ENCODE data around the gene KLHDC3. TPM values are rescaled to one million over a fixed set of nuclear protein-coding genes. Genes with fewer than 3 reads are reported as not detected.
A peak's percentile ranks its signal among the peaks of the same experiment; 100 is the strongest.

KLHDC3 gene
- total and polyA plus RNA-seq, 2 of the 13 experiments (the other 11 are each of a cell fraction or from before 2014, with no cell fraction given), result 78.3 to 91.5 TPM

DNA sequence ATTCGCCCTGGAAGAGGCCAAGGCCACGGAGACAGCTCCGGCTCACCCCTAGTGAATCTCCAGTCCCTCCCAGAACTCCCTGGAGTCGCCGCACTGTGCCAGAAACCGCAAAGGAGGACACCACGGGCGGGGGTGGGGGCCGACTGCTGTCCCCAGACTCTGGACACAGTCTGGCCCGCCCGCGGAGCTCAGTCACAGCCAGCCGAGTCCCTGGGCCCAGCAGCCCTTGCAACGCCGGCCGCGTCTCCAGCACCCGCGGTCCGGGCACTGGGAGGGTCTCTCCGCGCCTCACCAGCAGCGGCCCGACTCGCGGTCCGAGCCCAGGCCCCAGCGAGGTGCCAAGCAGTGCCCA, 35.6 kb upstream of the KLHDC3 start:
- Histone ChIP-seq H3K9ac (ENCODE audit: insufficient read depth, low read depth, low read length) (peak overlapping the region; percentile 87), H4K20me1 (ENCODE audit: insufficient read depth, low read length) (no peaks in the 10 kb centered on the region), H3K36me3 (replicated peaks in 1 of 2; ENCODE audit: control insufficient read depth in 1 of 2, insufficient read depth in 2 of 2, low read length in 2 of 2) (no peaks in the 10 kb centered on the region), H3K27me3 (ENCODE audit: control insufficient read depth in 1 of 2, insufficient read depth in 2 of 2, low read length in 2 of 2) (no peaks in the 10 kb centered on the region; a peak in 1 of 5 replicates), H2AFZ (ENCODE audit: low read length) (no peak overlapping the region), H3K27ac (ENCODE audit: extremely low read length, insufficient read depth, low read length) (peak overlapping the region; percentile 73), H3K79me2 (ENCODE audit: insufficient read depth, low read length) (peaks cover 10% of the 10 kb centered on the region), H3K4me3 (replicated peaks in 1 of 3; ENCODE audit: insufficient read depth in 1 of 3, low read depth in 2 of 3, low read length in 3 of 3) (peak overlapping the region; percentile 79 to 96 (median 95)), H3K9me3 (ENCODE audit: low read length) (no peaks in the 10 kb centered on the region), H3K4me2 (ENCODE audit: low read depth, low read length) (peak overlapping the region; percentile 97), H3K4me1 (ENCODE audit: insufficient read depth, low read length) (peaks cover 40% of the 10 kb centered on the region)
- ChIA-PET CTCF (ENCODE audit: low intra/inter-chr PET ratio, low total read pairs) (no interaction called here), POLR2A (interaction anchor here (0.7 to 3.8 kb wide), 28 partner anchors 9 to 204 kb away, joined by 3 to 52 read pairs (median 9); partner anchors contain the start of genes BICRAL, CNPY3, CUL7 and CUL9)
- in situ Hi-C loops (cut with HindIII; ENCODE audit: extremely low pct_ligation_motif_present, low pct_unique_long_range_greater_than_20kb), result no loop called here
- no TSS peak for BruUV-seq (replicated peaks)
- ATAC-seq (peak; percentile 76), DNase-seq (ENCODE audit: low spot score) (no peak), FAIRE-seq (no peak)
- WGBS (ENCODE audit: low lambda C conversion rate), result 0% methylated on average over 12 of the region's 28 CpGs
- intact Hi-C loops (cut with micrococcal nuclease; ENCODE audit: unreplicated experiment), result loop anchor here (2.0 kb wide), 1 partner anchor 78 kb away; no protein-coding TSS in a partner anchor
- TF ChIP-seq, protein P1, sequence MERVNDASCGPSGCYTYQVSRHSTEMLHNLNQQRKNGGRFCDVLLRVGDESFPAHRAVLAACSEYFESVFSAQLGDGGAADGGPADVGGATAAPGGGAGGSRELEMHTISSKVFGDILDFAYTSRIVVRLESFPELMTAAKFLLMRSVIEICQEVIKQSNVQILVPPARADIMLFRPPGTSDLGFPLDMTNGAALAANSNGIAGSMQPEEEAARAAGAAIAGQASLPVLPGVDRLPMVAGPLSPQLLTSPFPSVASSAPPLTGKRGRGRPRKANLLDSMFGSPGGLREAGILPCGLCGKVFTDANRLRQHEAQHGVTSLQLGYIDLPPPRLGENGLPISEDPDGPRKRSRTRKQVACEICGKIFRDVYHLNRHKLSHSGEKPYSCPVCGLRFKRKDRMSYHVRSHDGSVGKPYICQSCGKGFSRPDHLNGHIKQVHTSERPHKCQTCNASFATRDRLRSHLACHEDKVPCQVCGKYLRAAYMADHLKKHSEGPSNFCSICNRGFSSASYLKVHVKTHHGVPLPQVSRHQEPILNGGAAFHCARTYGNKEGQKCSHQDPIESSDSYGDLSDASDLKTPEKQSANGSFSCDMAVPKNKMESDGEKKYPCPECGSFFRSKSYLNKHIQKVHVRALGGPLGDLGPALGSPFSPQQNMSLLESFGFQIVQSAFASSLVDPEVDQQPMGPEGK (CRISPR knock-in tag; IDR thresholded peaks at IDR 0.05), result peak; percentile 62
- 0 out of 2 replicates have a peak, but pooled peaks have one; percentile 86 for TF ChIP-seq ZSCAN12 (CRISPR knock-in tag; IDR thresholded peaks at IDR 0.05)
- TF ChIP-seq PITX1 (CRISPR knock-in tag; IDR thresholded peaks at IDR 0.05), result peak; percentile 14; the same call in 1 of the 2 replicates
- no peak for TF ChIP-seq ARNT2 (CRISPR knock-in tag; IDR thresholded peaks at IDR 0.05; ENCODE audit: low read depth)
- TF ChIP-seq ZNF33A (CRISPR knock-in tag; IDR thresholded peaks at IDR 0.05; ENCODE audit: borderline replicate concordance), result no peak
- TF ChIP-seq ZBTB8A (CRISPR knock-in tag; IDR thresholded peaks at IDR 0.05; ENCODE audit: borderline replicate concordance, low read depth), result peak; percentile 36; the same call in 1 of the 2 replicates
- 0 out of 2 replicates have a peak, but pooled peaks have one; percentile 72 for TF ChIP-seq ZNF737 (CRISPR knock-in tag; IDR thresholded peaks at IDR 0.05; ENCODE audit: borderline replicate concordance)
- 0 out of 2 replicates have a peak, but pooled peaks have one; percentile 31 for TF ChIP-seq ZNF530 (CRISPR knock-in tag; IDR thresholded peaks at IDR 0.05; ENCODE audit: low read depth)
- peak; percentile 1 for TF ChIP-seq TEAD3 (CRISPR knock-in tag; optimal IDR thresholded peaks at IDR 0.05; ENCODE audit: borderline replicate concordance)
- TF ChIP-seq ZBTB7B (CRISPR knock-in tag; IDR thresholded peaks at IDR 0.05), result peak; percentile 9; the same call in 1 of the 2 replicates
- no peak; the same call in 1 of the 2 replicates for TF ChIP-seq ZBTB38 (CRISPR knock-in tag; IDR thresholded peaks at IDR 0.05)
- peak; percentile 17 for TF ChIP-seq PHF5A (CRISPR knock-in tag; IDR thresholded peaks at IDR 0.05; ENCODE audit: low read depth, unreplicated experiment)
- TF ChIP-seq ZBTB20 (CRISPR knock-in tag; IDR thresholded peaks at IDR 0.05; ENCODE audit: borderline replicate concordance, low read depth), result 0 out of 2 replicates have a peak, but pooled peaks have one; percentile 50
- TF ChIP-seq, protein P2, sequence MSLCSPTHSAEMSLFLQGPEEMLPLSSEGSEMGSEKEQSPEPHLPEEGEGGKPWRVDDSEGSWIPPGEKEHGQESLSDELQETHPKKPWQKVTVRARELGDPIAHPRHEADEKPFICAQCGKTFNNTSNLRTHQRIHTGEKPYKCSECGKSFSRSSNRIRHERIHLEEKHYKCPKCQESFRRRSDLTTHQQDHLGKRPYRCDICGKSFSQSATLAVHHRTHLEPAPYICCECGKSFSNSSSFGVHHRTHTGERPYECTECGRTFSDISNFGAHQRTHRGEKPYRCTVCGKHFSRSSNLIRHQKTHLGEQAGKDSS (CRISPR knock-in tag; IDR thresholded peaks at IDR 0.05; ENCODE audit: borderline replicate concordance, low read depth), result 0 out of 2 replicates have a peak, but pooled peaks have one; percentile 73
- no peak for TF ChIP-seq ZNF354B (CRISPR knock-in tag; IDR thresholded peaks at IDR 0.05)
